ENCODE results near the gene MAP4K3.
"Not testable (repeated sequence)": the region's sequence is repeated elsewhere in the genome, so short reads cannot be mapped to it uniquely, and the experiment has no call there.

The MAP4K3 gene

GRCh38 chr2:39256040-39256439 lies 181.0 kb downstream of the MAP4K3 start:
- Histone ChIP-seq H3K27me3 (replicated peaks; ENCODE audit: control insufficient read depth, insufficient read depth, low read length, poor library complexity, severe bottlenecking) (no peaks in the 10 kb centered on the region), H3K4me3 (ENCODE audit: insufficient read depth, low read depth, low read length, poor library complexity, severe bottlenecking) (no peak overlapping the region), H3K27ac (ENCODE audit: insufficient read depth, low read length, poor library complexity, severe bottlenecking) (no peak overlapping the region), H3K4me1 (ENCODE audit: control insufficient read depth, insufficient read depth, low read length, poor library complexity, severe bottlenecking) (no peaks in the 10 kb centered on the region), H3K36me3 (ENCODE audit: control insufficient read depth, insufficient read depth, low read length) (peaks cover 8% of the 10 kb centered on the region), H3K9me3 (ENCODE audit: control insufficient read depth, low read length) (no peaks in the 10 kb centered on the region)
- no peak for DNase-seq

- H3K27ac ChIP-seq (ENCODE audit: insufficient read depth, low read length, poor library complexity, severe bottlenecking) = no peak overlapping the region
- H3K4me1 ChIP-seq (ENCODE audit: control insufficient read depth, insufficient read depth, low read length, poor library complexity, severe bottlenecking) = no peaks in the 10 kb centered on the region
- H3K27me3 ChIP-seq (replicated peaks; ENCODE audit: control insufficient read depth, insufficient read depth, low read length, poor library complexity, severe bottlenecking) = no peaks in the 10 kb centered on the region
- no peaks in the 10 kb centered on the region for H3K9me3 ChIP-seq (ENCODE audit: control insufficient read depth, low read length)
- H3K4me3 ChIP-seq (ENCODE audit: insufficient read depth, low read depth, low read length, poor library complexity, severe bottlenecking) = no peak overlapping the region
- peaks cover 8% of the 10 kb centered on the region for H3K36me3 ChIP-seq (ENCODE audit: control insufficient read depth, insufficient read depth, low read length)
- DNase-seq = no peak
These were observed 184.1 kb downstream of the MAP4K3 start for GRCh38 chr2:39252888-39253518.

GRCh38 chr2:39247512-39248043 lies 189.5 kb downstream of the MAP4K3 start:
- Histone ChIP-seq H3K9me3 (ENCODE audit: control insufficient read depth, low read length) (no peaks in the 10 kb centered on the region), H3K36me3 (ENCODE audit: control insufficient read depth, insufficient read depth, low read length) (no peaks in the 10 kb centered on the region), H3K4me1 (ENCODE audit: control insufficient read depth, insufficient read depth, low read length, poor library complexity, severe bottlenecking) (no peaks in the 10 kb centered on the region), H3K27me3 (replicated peaks; ENCODE audit: control insufficient read depth, insufficient read depth, low read length, poor library complexity, severe bottlenecking) (no peaks in the 10 kb centered on the region), H3K4me3 (ENCODE audit: insufficient read depth, low read depth, low read length, poor library complexity, severe bottlenecking) (no peak overlapping the region), H3K27ac (ENCODE audit: insufficient read depth, low read length, poor library complexity, severe bottlenecking) (no peak overlapping the region)
- DNase-seq = no peak

- no peak for DNase-seq
- H3K9me3 ChIP-seq (ENCODE audit: control insufficient read depth, low read length) = no peaks in the 10 kb centered on the region
- no peak overlapping the region for H3K27ac ChIP-seq (ENCODE audit: insufficient read depth, low read length, poor library complexity, severe bottlenecking)
- H3K4me1 ChIP-seq (ENCODE audit: control insufficient read depth, insufficient read depth, low read length, poor library complexity, severe bottlenecking) = no peaks in the 10 kb centered on the region
- H3K27me3 ChIP-seq (replicated peaks; ENCODE audit: control insufficient read depth, insufficient read depth, low read length, poor library complexity, severe bottlenecking) = no peaks in the 10 kb centered on the region
- no peaks in the 10 kb centered on the region for H3K36me3 ChIP-seq (ENCODE audit: control insufficient read depth, insufficient read depth, low read length)
- no peak overlapping the region for H3K4me3 ChIP-seq (ENCODE audit: insufficient read depth, low read depth, low read length, poor library complexity, severe bottlenecking)
These were observed 190.6 kb downstream of the MAP4K3 start for GRCh38 chr2:39246382-39246980.

GRCh38 chr2:39244963-39245625 lies 192.0 kb downstream of the MAP4K3 start:
- H3K4me1 ChIP-seq (ENCODE audit: control insufficient read depth, insufficient read depth, low read length, poor library complexity, severe bottlenecking); H3K27ac ChIP-seq (ENCODE audit: insufficient read depth, low read length, poor library complexity, severe bottlenecking); H3K27me3 ChIP-seq (replicated peaks; ENCODE audit: control insufficient read depth, insufficient read depth, low read length, poor library complexity, severe bottlenecking); H3K36me3 ChIP-seq (ENCODE audit: control insufficient read depth, insufficient read depth, low read length); H3K9me3 ChIP-seq (ENCODE audit: control insufficient read depth, low read length): not testable (repeated sequence)
- H3K4me3 ChIP-seq (ENCODE audit: insufficient read depth, low read depth, low read length, poor library complexity, severe bottlenecking) = peak overlapping the region; percentile 52
- DNase-seq = peak in 1 of 3 donors; percentile 11

GRCh38 chr2:39244241-39244862 lies 192.7 kb downstream of the MAP4K3 start:
- not testable (repeated sequence) for H3K27me3 ChIP-seq (replicated peaks; ENCODE audit: control insufficient read depth, insufficient read depth, low read length, poor library complexity, severe bottlenecking); DNase-seq; H3K4me3 ChIP-seq (ENCODE audit: insufficient read depth, low read depth, low read length, poor library complexity, severe bottlenecking); H3K36me3 ChIP-seq (ENCODE audit: control insufficient read depth, insufficient read depth, low read length); H3K27ac ChIP-seq (ENCODE audit: insufficient read depth, low read length, poor library complexity, severe bottlenecking); H3K4me1 ChIP-seq (ENCODE audit: control insufficient read depth, insufficient read depth, low read length, poor library complexity, severe bottlenecking); H3K9me3 ChIP-seq (ENCODE audit: control insufficient read depth, low read length)

- no peaks in the 10 kb centered on the region for H3K4me1 ChIP-seq (ENCODE audit: control insufficient read depth, insufficient read depth, low read length, poor library complexity, severe bottlenecking)
- H3K4me3 ChIP-seq (ENCODE audit: insufficient read depth, low read depth, low read length, poor library complexity, severe bottlenecking) = peak within 1 kb of the TSS; percentile 52
- no peaks in the 10 kb centered on the region for H3K36me3 ChIP-seq (ENCODE audit: control insufficient read depth, insufficient read depth, low read length)
- no peak within 1 kb of the TSS for H3K27ac ChIP-seq (ENCODE audit: insufficient read depth, low read length, poor library complexity, severe bottlenecking)
- H3K9me3 ChIP-seq (ENCODE audit: control insufficient read depth, low read length) = no peaks in the 10 kb centered on the region
- DNase-seq = peak in 1 of 3 donors; percentile 12
- no peaks in the 10 kb centered on the region for H3K27me3 ChIP-seq (replicated peaks; ENCODE audit: control insufficient read depth, insufficient read depth, low read length, poor library complexity, severe bottlenecking)
These were observed 193.5 kb downstream of the MAP4K3 start, which contains the start of gene CDKL4 for GRCh38 chr2:39243469-39244123. CDKL4 (minus strand) TSS chr2:39243970.

GRCh38 chr2:39241588-39241987 lies 195.5 kb downstream of the MAP4K3 start:
- H3K36me3 ChIP-seq (ENCODE audit: control insufficient read depth, insufficient read depth, low read length) = no peaks in the 10 kb centered on the region
- no peaks in the 10 kb centered on the region for H3K4me1 ChIP-seq (ENCODE audit: control insufficient read depth, insufficient read depth, low read length, poor library complexity, severe bottlenecking)
- DNase-seq = no peak
- H3K9me3 ChIP-seq (ENCODE audit: control insufficient read depth, low read length) = no peaks in the 10 kb centered on the region
- no peak overlapping the region for H3K27ac ChIP-seq (ENCODE audit: insufficient read depth, low read length, poor library complexity, severe bottlenecking)
- no peaks in the 10 kb centered on the region for H3K27me3 ChIP-seq (replicated peaks; ENCODE audit: control insufficient read depth, insufficient read depth, low read length, poor library complexity, severe bottlenecking)
- no peak overlapping the region for H3K4me3 ChIP-seq (ENCODE audit: insufficient read depth, low read depth, low read length, poor library complexity, severe bottlenecking)

GRCh38 chr2:39240758-39241157 lies 196.3 kb downstream of the MAP4K3 start:
- Histone ChIP-seq H3K36me3 (ENCODE audit: control insufficient read depth, insufficient read depth, low read length) (no peaks in the 10 kb centered on the region), H3K27me3 (replicated peaks; ENCODE audit: control insufficient read depth, insufficient read depth, low read length, poor library complexity, severe bottlenecking) (no peaks in the 10 kb centered on the region), H3K4me1 (ENCODE audit: control insufficient read depth, insufficient read depth, low read length, poor library complexity, severe bottlenecking) (no peaks in the 10 kb centered on the region), H3K4me3 (ENCODE audit: insufficient read depth, low read depth, low read length, poor library complexity, severe bottlenecking) (no peak overlapping the region), H3K27ac (ENCODE audit: insufficient read depth, low read length, poor library complexity, severe bottlenecking) (no peak overlapping the region), H3K9me3 (ENCODE audit: control insufficient read depth, low read length) (no peaks in the 10 kb centered on the region)
- no peak for DNase-seq

Data from effector memory CD4-positive, alpha-beta T cell (primary cell).